Cardiac fibroblast (primary cell): ENCODE measurements around the gene GPLD1.

Experiments
- DNase-seq, 2 donors: peaks; one replicate each; pipeline versions ENCODE4 v3.0.0 to v3.0.0-alpha.2; 2010; ENCODE audit warnings: low read depth in 2 of 2
- H3K4me3 ChIP-seq, 2 donors: replicated peaks in 1 of 2; 1 replicate in 1 of 2; 2 replicates in 1 of 2; pipeline ENCODE4 v1.5.1; 2011; ENCODE audit warnings: low read depth in 2 of 2, low read length in 2 of 2, mild to moderate bottlenecking in 2 of 2, moderate library complexity in 1 of 2
- CTCF ChIP-seq: IDR thresholded peaks from one replicate; pipeline ENCODE4 v1.5.1; 2011; ENCODE audit warnings: low read depth, mild to moderate bottlenecking, low read length, inconsistent platforms

The GPLD1 gene

GRCh38 chr6:24529985-24530384 lies 40.6 kb upstream of the GPLD1 start:
- DNase-seq, result no peak
- no peak overlapping the region for H3K4me3 ChIP-seq
- no peak for TF ChIP-seq CTCF

GRCh38 chr6:24524805-24525204 lies 35.4 kb upstream of the GPLD1 start:
- peak; percentile 67 to 68 for DNase-seq
- TF ChIP-seq CTCF, result peak; percentile 48
- no peak overlapping the region for H3K4me3 ChIP-seq

- DNase-seq, result no peak
- no peak for TF ChIP-seq CTCF
Observed at GRCh38 chr6:24524329-24524728, 35.0 kb upstream of the GPLD1 start.

GRCh38 chr6:24522228-24523176 lies 33.1 kb upstream of the GPLD1 start:
- H3K4me3 ChIP-seq, result no peak overlapping the region
- no peak for TF ChIP-seq CTCF
- peak; percentile 5 to 22 for DNase-seq

More at GRCh38 chr6:24524329-24524728, 35.0 kb upstream of the GPLD1 start:
- H3K4me3 ChIP-seq, result no peak overlapping the region

GRCh38 chr6:24520929-24521546 lies 31.7 kb upstream of the GPLD1 start:
- peak; percentile 82 for TF ChIP-seq CTCF
- DNase-seq, result peak; percentile 38 to 41
- H3K4me3 ChIP-seq, result no peak overlapping the region

- no peak for TF ChIP-seq CTCF
Observed at GRCh38 chr6:24517659-24518543, 28.5 kb upstream of the GPLD1 start.

More at GRCh38 chr6:24517659-24518543, 28.5 kb upstream of the GPLD1 start:
- H3K4me3 ChIP-seq, result no peak overlapping the region
- no peak for DNase-seq
